ENCODE measurements around the gene PCID2.

DNA sequence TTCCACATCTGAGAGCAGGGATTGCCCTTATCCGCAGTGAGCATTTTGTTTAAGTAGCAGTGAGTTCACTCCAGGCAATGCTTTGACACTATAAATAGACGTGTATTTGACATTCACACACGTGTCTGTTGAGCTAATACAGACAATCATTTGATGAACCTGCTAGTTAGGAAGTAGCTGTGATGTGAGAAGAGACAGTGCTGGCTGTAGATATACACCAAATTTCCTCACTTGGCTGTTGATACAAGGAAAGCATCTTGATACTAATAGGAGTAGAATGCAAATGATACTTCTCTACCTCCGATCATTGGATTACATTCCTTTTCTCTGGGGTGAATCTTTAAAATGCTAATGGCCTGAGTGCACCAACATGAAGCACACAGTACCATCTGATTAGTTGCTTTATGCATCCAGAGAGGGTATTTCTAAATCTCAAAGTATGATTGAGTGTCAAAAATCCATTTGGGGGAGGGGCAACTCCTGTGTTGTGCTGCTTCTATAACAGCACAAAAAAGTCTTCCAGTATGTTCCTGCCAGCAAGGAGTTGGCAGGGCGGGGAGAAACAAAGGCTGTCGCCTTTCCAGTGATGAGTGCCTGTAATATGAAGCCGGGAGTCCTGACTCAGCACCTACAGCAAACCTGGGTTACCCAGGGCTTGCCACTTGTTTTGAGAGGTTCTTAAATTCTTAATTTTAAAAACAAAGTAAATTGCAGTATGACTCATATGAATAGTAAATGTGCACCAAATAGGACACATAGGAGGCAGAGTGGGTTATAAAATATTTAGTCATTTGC is 8.0 kb upstream of the PCID2 start:
- TF ChIP-seq POLR2A (IDR thresholded peaks at IDR 0.05; ENCODE audit: extremely low read depth, insufficient read length), result no peak
- TF ChIP-seq, protein P1, sequence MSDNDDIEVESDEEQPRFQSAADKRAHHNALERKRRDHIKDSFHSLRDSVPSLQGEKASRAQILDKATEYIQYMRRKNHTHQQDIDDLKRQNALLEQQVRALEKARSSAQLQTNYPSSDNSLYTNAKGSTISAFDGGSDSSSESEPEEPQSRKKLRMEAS (IDR thresholded peaks at IDR 0.05; ENCODE audit: low read depth, low read length), result no peak
- TF ChIP-seq, protein P2, sequence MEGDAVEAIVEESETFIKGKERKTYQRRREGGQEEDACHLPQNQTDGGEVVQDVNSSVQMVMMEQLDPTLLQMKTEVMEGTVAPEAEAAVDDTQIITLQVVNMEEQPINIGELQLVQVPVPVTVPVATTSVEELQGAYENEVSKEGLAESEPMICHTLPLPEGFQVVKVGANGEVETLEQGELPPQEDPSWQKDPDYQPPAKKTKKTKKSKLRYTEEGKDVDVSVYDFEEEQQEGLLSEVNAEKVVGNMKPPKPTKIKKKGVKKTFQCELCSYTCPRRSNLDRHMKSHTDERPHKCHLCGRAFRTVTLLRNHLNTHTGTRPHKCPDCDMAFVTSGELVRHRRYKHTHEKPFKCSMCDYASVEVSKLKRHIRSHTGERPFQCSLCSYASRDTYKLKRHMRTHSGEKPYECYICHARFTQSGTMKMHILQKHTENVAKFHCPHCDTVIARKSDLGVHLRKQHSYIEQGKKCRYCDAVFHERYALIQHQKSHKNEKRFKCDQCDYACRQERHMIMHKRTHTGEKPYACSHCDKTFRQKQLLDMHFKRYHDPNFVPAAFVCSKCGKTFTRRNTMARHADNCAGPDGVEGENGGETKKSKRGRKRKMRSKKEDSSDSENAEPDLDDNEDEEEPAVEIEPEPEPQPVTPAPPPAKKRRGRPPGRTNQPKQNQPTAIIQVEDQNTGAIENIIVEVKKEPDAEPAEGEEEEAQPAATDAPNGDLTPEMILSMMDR (IDR thresholded peaks at IDR 0.05; ENCODE audit: low read depth, low read length), result no peak
